GM19438 (cell line): ENCODE results near the gene GRID1.

Source experiments
- ATAC-seq: cut with Tn5 transposase; IDR thresholded peaks from one replicate; pipeline ENCODE4 v1.9.1; 2021; ENCODE audit warnings: low read depth; ENCODE audit not compliant: unreplicated experiment

GRID1 gene

DNA sequence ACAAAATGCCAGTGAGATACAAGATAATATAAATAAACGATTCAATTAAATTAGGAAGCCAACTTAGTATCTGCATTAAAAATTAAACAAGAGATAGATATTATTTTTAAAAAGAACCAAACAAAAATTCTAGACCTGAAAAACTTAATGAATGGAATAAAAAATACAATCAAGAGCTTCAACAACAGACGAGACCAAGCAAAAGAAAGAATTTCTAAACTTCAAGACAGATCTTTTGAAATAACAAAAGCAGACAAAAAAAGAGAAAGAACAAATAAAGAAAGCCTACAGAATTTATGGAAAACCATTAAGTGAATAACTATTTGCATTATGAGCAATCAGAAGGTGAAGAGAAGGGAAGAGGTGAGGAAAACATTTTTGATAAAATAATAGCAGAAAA lies 555.2 kb downstream of the GRID1 start:
- no peak for ATAC-seq

- no peak for ATAC-seq
Measured at GRCh38 chr10:85810674-85811073, 555.9 kb downstream of the GRID1 start.

GRCh38 chr10:85795460-85795859 lies 571.1 kb downstream of the GRID1 start:
- ATAC-seq: no peak

- ATAC-seq: no peak
Measured at GRCh38 chr10:85794553-85794952, 572.0 kb downstream of the GRID1 start.

GRCh38 chr10:85792533-85792858 lies 574.1 kb downstream of the GRID1 start:
- no peak for ATAC-seq

GRCh38 chr10:85791818-85792532 lies 574.6 kb downstream of the GRID1 start:
- ATAC-seq: no peak

DNA sequence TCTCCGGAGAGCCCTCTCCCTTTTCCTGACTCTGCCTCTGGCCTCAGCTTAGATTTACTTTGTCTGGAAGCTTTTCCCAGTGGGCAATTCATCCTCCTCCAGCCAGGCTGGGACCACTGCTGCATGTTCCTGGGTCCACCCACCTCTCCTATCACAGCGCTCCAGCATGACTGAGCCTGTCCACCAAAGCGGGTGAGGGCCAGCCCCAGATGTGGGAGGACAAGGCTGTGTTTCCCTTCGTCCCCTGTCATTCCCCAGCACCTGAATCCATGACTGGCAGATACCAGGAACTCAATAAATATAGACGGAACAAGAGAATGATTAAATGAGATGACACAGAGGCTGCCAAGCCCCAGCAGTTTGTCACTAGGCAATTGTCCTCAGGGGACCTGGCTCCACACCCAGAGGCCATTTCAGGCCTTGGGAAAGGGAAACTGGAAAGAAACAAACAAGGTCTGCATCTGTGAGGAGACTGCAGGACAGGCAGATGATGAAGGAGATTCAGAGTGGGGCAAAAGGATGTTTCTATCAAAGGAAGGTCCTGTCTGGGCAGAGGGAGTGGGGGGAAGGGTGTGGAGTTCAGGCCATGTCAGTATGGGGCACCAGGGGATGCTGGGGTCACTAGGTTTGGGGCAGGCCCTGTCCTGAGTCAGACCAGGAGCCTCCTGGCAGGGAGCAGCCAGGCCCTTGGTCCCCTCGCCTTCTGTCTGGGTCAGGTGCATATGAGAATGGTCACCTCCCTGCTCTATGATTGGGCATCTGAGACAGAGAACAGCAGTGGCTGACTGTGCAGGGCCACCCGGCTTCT lies 576.4 kb downstream of the GRID1 start:
- ATAC-seq: no peak

GRCh38 chr10:85789125-85789524 lies 577.5 kb downstream of the GRID1 start:
- no peak for ATAC-seq

- ATAC-seq: no peak
Measured at GRCh38 chr10:85788570-85788969, 578.0 kb downstream of the GRID1 start.

DNA sequence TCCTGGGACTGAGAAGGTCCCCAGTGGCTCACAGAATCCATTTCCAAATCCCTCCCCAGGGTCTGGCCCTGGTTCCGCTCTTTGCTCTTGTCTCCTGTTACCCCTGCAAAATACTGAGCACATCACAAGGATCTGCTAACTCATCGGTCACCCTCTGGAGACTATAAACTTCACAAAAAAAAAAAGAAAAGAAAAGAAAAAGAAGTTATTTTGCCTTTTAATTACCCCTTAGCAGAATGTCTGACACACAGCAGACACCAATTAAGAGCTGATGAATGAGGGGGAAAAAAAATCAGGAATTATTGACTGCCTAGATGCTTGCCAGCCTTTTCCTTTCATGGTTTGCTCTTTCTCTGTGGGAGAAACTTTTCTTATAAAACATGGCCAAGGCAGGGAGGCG lies 578.7 kb downstream of the GRID1 start:
- no peak for ATAC-seq

DNA sequence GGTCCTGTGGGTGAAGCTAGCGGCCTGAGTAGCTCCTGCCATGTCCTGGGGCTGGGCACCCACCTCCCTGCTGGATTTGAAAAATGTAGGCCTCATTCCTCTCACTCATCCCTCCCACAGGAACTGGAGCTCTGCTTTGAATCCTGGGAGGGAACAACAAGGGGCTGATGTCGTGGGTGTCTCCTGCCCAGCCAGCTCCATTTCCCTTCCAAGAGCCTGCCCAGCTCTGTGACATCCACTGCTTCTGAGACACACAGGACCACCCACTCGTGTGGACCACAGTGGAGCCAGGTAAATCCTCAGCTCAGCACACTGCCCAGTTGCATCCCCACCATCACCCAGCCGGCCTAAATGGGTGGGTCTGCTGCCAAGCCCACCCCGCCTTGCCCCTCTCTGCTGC lies 579.2 kb downstream of the GRID1 start:
- ATAC-seq: no peak

- no peak for ATAC-seq
Measured at GRCh38 chr10:85786401-85786899, 580.1 kb downstream of the GRID1 start.

GRCh38 chr10:85784792-85785191 lies 581.8 kb downstream of the GRID1 start:
- ATAC-seq: no peak

- ATAC-seq: no peak
Measured at GRCh38 chr10:85781404-85781803, 585.2 kb downstream of the GRID1 start.

DNA sequence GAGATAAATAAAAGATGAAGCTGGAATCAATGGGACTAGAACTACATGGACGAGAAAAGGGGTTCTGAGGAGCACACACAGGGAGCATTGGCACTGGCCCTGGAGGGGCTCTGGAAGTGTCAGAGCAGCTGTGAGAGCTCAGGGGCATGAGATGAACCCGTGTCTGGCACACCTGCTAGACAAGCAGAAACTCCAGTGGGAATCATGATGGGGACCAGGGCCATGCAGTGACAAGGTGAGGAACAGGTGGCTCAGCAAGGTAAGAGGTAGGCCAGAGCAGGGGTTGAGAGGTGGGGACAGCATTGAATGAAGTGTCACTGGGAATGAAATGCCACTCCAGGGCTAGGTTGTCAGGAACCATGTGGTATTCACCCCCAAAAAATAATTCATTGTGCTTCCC lies 588.5 kb downstream of the GRID1 start:
- ATAC-seq: no peak

DNA sequence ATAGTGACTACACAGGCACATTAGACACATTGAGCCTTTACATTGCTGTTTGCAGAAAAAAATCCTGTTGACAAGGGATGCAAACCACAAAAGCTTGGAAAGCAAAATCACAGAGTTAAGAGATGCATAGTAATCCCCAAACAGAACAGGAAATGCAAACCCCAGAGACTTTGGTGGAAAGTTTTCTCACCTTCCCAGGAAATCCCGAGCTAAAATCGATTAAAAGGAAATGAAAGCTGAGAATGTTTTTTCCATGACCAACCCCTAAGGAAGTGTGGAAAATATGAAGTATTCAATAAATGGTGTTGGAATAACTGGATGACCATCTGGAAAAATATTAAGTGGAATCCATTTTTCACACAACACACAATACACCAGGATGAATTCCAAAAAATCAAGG lies 598.7 kb downstream of the GRID1 start:
- no peak for ATAC-seq

GRCh38 chr10:85764108-85764507 lies 602.5 kb downstream of the GRID1 start:
- no peak for ATAC-seq

- ATAC-seq: no peak
Measured at GRCh38 chr10:85761906-85762445, 604.6 kb downstream of the GRID1 start.

- no peak for ATAC-seq
Measured at GRCh38 chr10:85741626-85742300, 624.8 kb downstream of the GRID1 start.

GRCh38 chr10:85735997-85736396 lies 630.6 kb downstream of the GRID1 start:
- ATAC-seq: no peak

- ATAC-seq: no peak
Measured at GRCh38 chr10:85734791-85735190, 631.8 kb downstream of the GRID1 start.
